Left cardiac atrium (tissue), 4 donors: Measurements from ENCODE around the gene NOP53. TPM values are rescaled to one million over a fixed set of nuclear protein-coding genes. Genes with fewer than 3 reads are reported as not detected.

ENCODE experiments used
- ATAC-seq, 2 donors: fragments of 200-7000 bp; cut with Tn5 transposase; one replicate each; pipeline ENCODE4 v1.9.1; 2020; ENCODE audit warnings: mild to moderate bottlenecking in 2 of 2, moderate library complexity in 2 of 2
- DNase-seq: peaks from one replicate; pipeline ENCODE4 v3.0.0-alpha.2; 2020
- intact Hi-C, 2 donors: fragments of 100-400 bp; cut with DNase I; formaldehyde crosslinking; loops; one replicate each; pipeline versions ENCODE4 v1.14.1 to v1.15.1; 2022 to 2023
- long read RNA-seq: library from polyadenylated mRNA; unstranded; transcript quantifications from one replicate; pipeline ENCODE4 v2.0.0, GENCODE V29; 2021
- total RNA-seq, 2 donors: library from RNA; stranded (reverse); fragmentation: NEBNext Ultra II Directional; extraction: Animal tissue kit (Norgen Biotek cat#: 25700); gene quantifications; one replicate each; pipeline ENCODE4 v1.2.1, GENCODE V29; 2021
- donor health status: DM: no; HTN: yes; CAD: no.
- donor health status: DM: no; HTN: yes; CAD: no; lungs with severe emphysema.
- donor health status: DM: yes; HTN: yes; CAD: no.
- donor health status: Dilated cardiomyopathy.

NOP53 gene
- total RNA-seq = 100 to 1,000 TPM; 172 to 184 TPM
- long read RNA-seq, transcript NOP53-201 (13 exons, 1,528 nt) = major isoform, 32 of 39 reads
- long read RNA-seq, partial matches to known transcripts = 3 of 39 reads
- long read RNA-seq, other reads (novel, unspliced or antisense) = 1 of 39 reads

DNA sequence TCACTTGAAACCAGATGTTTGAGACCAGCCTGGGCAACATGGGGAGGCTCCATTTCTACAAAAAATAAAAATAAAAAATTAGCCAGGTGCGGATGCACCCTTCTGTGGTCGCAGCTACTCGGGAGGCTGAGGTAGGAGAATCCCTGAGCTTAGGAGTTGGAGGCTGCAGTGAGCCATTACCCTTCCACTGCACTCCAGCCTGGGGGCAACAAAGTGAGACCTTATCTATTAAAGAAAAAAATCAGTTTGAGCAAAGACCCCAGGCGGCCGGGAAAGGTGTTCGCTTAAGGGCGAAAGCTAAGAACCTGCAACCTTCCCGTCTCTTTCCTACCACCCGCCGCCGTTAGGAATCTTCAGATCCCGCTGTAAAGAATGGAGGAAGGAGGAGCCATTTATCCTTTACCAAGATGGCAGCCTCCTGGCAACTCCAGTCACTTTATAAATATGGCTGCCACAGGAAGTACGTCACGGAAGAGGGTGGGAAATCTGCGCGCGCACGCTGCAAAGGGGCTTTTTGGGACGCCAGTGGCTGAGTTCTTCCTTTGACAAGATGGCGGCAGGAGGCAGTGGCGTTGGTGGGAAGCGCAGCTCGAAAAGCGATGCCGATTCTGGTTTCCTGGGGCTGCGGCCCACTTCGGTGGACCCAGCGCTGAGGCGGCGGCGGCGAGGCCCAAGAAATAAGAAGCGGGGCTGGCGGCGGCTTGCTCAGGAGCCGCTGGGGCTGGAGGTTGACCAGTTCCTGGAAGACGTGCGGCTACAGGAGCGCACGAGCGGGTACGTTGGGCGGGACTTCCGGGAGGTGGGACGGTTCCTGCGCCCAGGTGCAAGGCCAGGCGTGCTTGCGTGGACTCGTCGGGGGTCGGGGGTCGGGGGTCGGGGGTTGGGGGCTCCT, at the start of gene NOP53:
Gene NOP53, plus strand, starts transcription at position 537 of the 892 bp plus-strand sequence. Its CDS starts 14 bp downstream, at position 551.
- DNase-seq (peak; percentile 96), ATAC-seq (peak; percentile 62 to 71)
- intact Hi-C loops = no loop called here

GRCh38 chr19:47696635-47697034, 48.7 kb upstream of the NOP53 start:
- DNase-seq = no peak
- intact Hi-C loops = loop anchor here in 1 of 2 donors (5.0 kb wide), 1 partner anchor 174 kb away; no protein-coding TSS in a partner anchor
- ATAC-seq = no peak

DNA sequence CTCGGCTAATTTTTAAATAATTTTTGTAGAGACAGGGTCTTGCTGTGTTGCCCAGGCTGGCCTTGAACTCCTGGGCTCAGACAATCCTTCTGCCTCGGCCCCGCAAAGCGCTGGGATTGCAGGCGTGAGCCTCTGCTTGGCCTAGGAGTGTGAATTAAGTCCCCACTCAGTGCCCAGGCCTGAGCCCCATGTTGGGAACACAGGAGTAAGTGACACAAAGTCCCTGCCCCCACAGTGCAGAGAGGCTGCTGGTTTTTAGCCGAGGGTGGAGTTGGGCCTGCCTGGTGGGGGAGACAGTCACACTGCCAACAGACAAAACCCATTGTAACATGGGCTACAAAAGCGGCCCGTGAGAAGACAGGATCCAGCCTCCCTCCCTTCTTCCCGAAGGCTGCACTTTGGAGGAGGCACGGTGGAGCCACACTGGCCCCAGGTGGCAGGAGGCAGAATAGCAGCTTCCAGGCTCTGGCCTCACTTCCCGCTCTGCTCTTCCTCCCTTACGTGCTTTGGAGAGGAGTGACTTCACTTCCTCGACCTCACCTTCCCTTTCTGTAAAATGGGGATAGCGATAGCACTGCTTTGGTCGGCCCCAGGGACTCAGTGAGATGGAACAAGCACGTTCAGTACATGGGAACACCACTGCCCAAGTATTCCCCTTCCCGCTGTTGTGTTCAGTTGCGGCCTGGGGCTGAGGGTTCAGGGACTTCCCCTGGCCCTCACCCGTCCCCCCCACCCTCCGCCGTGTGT, 47.3 kb upstream of the NOP53 start:
- ATAC-seq (peak; percentile 82 to 83), DNase-seq (peak; percentile 78)
- intact Hi-C loops = loop anchor here (2.0 to 5.0 kb wide), 2 partner anchors 176 to 261 kb away; no protein-coding TSS in a partner anchor

- ATAC-seq (no peak), DNase-seq (peak; percentile 26)
- intact Hi-C loops = loop anchor here (2.0 to 5.0 kb wide), 2 partner anchors 176 to 262 kb away; no protein-coding TSS in a partner anchor
Measured at GRCh38 chr19:47698631-47699359, 46.6 kb upstream of the NOP53 start.

GRCh38 chr19:47699360-47699917, 45.9 kb upstream of the NOP53 start:
- DNase-seq (peak; percentile 52), ATAC-seq (peak; percentile 46 to 54)
- intact Hi-C loops = loop anchor here (2.0 to 5.0 kb wide), 2 partner anchors 177 to 263 kb away; no protein-coding TSS in a partner anchor

- ATAC-seq (no peak), DNase-seq (no peak)
- intact Hi-C loops = loop anchor here in 1 of 2 donors (10.0 kb wide), 1 partner anchor 406 kb away; no protein-coding TSS in a partner anchor
Measured at GRCh38 chr19:47700934-47701716, 44.2 kb upstream of the NOP53 start.

GRCh38 chr19:47701717-47702552, 43.4 kb upstream of the NOP53 start:
- intact Hi-C loops = loop anchor here in 1 of 2 donors (10.0 kb wide), 1 partner anchor 407 kb away; no protein-coding TSS in a partner anchor
- DNase-seq (no peak), ATAC-seq (no peak)

GRCh38 chr19:47702671-47703070, 42.7 kb upstream of the NOP53 start:
- no peak for DNase-seq
- no peak for ATAC-seq
- intact Hi-C loops = loop anchor here in 1 of 2 donors (10.0 kb wide), 1 partner anchor 408 kb away; no protein-coding TSS in a partner anchor

DNA sequence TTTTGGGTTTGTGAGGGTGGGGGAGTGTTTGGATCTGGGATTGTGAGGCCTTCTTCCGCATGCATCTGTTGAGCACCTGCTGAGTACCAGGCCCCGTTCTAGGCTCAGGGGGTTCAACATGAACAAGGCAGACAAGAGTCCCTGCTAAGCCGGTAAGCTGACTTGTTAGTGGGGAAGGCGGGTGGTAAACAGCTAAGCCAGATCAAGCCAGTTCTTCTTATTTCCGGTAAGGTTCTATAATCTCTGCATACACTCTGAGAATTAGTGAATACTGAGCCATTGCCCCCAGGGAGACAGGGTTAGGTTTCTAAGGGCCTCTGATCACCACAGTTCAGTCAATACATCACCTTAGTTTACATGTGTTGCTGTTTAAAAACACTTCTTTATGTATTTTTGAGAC, 42.0 kb upstream of the NOP53 start:
- DNase-seq (no peak), ATAC-seq (no peak)
- intact Hi-C loops = loop anchor here in 1 of 2 donors (10.0 kb wide), 1 partner anchor 408 kb away; no protein-coding TSS in a partner anchor

DNA sequence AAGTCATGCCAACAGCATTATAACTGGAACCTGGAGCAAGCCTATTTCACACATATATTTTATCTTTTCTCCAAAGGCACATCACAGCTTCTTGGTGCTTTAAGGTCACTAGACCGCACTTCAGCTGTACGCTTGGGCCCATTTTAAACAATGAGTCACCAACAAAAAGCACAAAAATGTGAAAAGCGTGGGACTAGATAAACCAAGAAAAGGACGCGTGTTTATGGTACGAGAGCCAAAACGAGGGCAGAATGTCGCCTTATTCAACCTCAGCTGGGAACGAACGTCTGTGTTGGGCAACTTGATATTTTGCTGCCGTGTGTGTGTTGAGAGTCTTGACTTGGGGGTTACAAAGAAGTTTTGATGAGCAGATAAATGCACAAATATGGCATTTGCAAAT, 41.3 kb upstream of the NOP53 start:
- ATAC-seq (no peak), DNase-seq (no peak)
- intact Hi-C loops = loop anchor here in 1 of 2 donors (10.0 kb wide), 1 partner anchor 409 kb away; no protein-coding TSS in a partner anchor

DNA sequence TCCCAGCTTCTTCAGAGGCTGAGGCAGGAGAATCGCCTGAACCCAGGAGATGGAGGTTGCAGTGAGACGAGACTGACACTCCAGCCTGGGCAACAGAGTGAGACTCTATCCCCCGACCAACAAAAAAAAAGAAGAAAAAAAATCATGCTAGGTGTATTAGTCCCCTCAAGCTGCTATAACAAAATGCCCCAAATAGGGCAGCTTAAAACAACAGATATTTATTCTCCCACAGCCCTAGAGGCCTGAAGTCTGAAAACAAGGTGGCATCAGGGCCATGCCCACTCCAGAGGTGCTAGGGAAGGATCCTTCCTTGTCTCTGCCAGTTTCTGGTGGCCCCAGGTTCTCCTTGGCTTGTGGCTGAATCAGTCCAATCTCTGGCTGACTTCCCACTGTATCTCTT, 40.7 kb upstream of the NOP53 start:
- ATAC-seq = no peak
- intact Hi-C loops = loop anchor here in 1 of 2 donors (5.0 to 10.0 kb wide), 2 partner anchors 78 to 410 kb away; no protein-coding TSS in a partner anchor
- DNase-seq = no peak

DNA sequence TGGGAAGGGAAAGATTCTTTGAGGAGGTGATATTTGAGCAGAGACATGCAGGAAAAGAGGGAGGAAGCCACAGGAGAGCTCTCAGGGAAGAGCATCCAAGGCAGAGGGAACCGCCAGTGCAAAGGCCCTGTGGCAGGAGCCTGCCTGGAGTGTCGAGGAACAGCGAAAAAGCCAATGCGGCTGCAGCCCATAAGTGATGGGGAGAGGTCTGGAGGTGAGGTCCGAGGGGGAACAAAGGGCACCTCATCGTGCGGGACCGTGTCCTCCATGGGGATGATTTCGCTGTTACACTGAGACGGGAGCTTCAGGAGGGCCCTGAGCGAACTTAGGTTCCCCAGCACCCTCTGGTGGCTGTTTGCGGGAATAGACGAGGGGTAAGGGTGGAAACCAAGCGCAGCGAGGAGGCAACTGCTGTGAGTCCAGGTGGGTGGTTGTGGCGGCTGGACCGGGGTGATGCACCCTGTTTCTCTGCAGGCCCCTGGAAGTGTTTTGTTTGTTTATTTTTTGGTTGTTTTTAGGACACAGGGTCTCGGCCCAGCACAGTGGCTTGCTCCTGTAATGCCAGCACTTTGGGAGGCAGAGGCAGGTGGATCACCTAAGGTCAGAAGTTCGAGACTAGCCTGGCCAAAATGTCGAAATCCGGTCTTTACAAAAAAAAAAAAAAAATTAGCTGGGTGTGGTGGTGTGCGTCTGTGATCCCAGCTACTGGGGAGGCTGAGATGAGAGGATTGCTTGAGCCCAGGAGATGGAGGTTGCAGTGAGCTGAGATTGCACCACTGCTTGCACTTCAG, 38.0 kb upstream of the NOP53 start:
- intact Hi-C loops = loop anchor here in 1 of 2 donors (2.0 to 10.0 kb wide), 3 partner anchors 75 to 413 kb away; no protein-coding TSS in a partner anchor
- peak; percentile 85 to 87 for ATAC-seq
- DNase-seq = peak; percentile 75

- intact Hi-C loops = no loop called here
- no peak for DNase-seq
- ATAC-seq = no peak
Measured at GRCh38 chr19:47711652-47712242, 33.6 kb upstream of the NOP53 start.

DNA sequence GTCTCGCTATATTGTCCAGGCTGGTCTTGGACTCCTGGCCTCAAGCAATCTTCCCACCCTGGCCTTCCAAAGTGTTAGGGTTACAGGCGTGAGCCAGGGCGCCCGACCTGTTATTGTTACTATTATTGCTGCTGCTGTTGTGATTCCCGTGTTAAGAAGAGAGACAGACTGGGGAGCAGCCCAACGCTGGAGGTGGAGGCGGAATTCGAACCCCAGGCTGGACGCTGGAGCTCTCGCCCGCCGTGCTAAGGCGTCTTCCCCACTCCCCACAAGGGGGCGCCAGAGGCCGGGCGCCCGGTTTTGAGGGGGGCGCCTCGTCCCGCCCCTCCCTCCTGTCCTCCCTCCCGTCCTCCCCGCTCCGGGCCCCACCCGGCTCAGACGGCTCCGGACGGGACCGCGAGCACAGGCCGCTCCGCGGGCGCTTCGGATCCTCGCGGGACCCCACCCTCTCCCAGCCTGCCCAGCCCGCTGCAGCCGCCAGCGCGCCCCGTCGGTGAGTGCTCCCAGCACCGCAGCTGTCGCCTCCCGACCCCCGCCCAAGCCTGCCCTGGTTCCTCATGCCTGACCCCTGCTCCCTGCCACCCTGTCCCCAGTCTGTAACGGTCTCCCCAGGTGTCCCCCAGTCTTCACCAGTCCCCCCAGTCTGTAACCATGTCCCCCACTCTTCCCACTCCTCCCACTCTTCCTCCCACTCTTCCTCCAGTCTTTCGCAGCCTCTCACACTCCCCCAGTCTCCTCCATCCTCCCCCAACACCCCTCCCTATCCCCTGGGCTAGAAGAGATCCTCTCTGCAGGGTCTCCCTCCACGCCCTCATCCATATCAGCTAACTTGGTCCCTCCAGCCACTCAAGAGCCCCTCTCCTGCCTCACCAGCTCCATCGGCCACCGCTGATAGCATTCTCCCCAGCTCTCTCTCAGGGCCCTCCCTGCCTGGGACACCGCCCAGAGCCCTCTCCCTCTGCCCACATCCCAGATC, 32.0 kb upstream of the NOP53 start, which contains the start of gene EHD2:
Gene EHD2, plus strand, starts transcription at position 377 of the 976 bp plus-strand sequence. CDS start 3,191 bp downstream, outside the sequence.
- intact Hi-C loops = loop anchor here in 1 of 2 donors (1.0 kb wide), 1 partner anchor 30 kb away; no protein-coding TSS in a partner anchor
- DNase-seq (peak; percentile 80), ATAC-seq (peak; percentile 94 to 96)
